Vagina (tissue), 2 donors: ENCODE results near the gene PRKCE. TPM values are rescaled to one million over a fixed set of nuclear protein-coding genes. Genes with fewer than 3 reads are reported as not detected.

Source experiments
- DNase-seq, 2 donors: peaks; one replicate each; pipeline ENCODE4 v3.0.0-alpha.2; 2017; ENCODE audit errors: extremely low spot score in 2 of 2
- H3K27ac ChIP-seq: fragments of 200-600 bp; sonication (generic); one replicate; pipeline ENCODE4 v1.5.1; 2019
- H3K27me3 ChIP-seq: fragments of 200-600 bp; sonication (generic); one replicate; pipeline ENCODE4 v1.5.1; 2019
- H3K36me3 ChIP-seq, 2 donors: fragments of 200-600 bp; sonication (generic); one replicate each; pipeline ENCODE4 v1.5.1; 2017 to 2019
- H3K4me1 ChIP-seq: fragments of 200-600 bp; sonication (generic); one replicate; pipeline ENCODE4 v1.5.1; 2019
- H3K4me3 ChIP-seq, 2 donors: fragments of 200-600 bp; sonication (generic); 1 replicate in 1 of 2; 2 replicates in 1 of 2; pipeline ENCODE4 v1.5.1; 2016 to 2019
- H3K9me3 ChIP-seq: fragments of 200-600 bp; sonication (generic); one replicate; pipeline ENCODE4 v1.5.1; 2019
- POLR2A ChIP-seq, 2 donors: fragments of 450-650 bp; IDR thresholded peaks; one replicate each; pipeline ENCODE4 v1.6.1; 2017; ENCODE audit warnings: antibody characterized with exemption in 2 of 2, mild to moderate bottlenecking in 2 of 2, moderate library complexity in 2 of 2
- POLR2AphosphoS5 ChIP-seq, 2 donors: sonication (generic); formaldehyde crosslinking; IDR thresholded peaks; one replicate each; pipeline ENCODE4 v1.9.0; 2017; ENCODE audit warnings: antibody characterized with exemption in 2 of 2, mild to moderate bottlenecking in 2 of 2, low read depth in 1 of 2; ENCODE audit not compliant: insufficient read depth in 1 of 2
- intact Hi-C: fragments of 100-400 bp; cut with DNase I; formaldehyde crosslinking; loops from one replicate; pipeline ENCODE4 v1.15.1; 2023
- total RNA-seq: library from RNA; depleted of rRNA; stranded (reverse); fragments of >200 nt; gene quantifications from one replicate; pipeline ENCODE4 v1.2.3, GENCODE V29; 2016
- TF ChIP-seq, protein P1 (sequence below), 3 experiments: fragments of 450-650 bp in 2 of 3; fragments of 200-600 bp in 1 of 3; sonication (generic) in 1 of 3; IDR thresholded peaks; one replicate each; pipeline ENCODE4 v1.5.1; 2017 to 2019; ENCODE audit warnings: antibody characterized with exemption in 3 of 3, mild to moderate bottlenecking in 2 of 3, moderate library complexity in 2 of 3

Gene PRKCE
- total RNA-seq, 1 donor from 2014 or later: 11.8 TPM

DNA sequence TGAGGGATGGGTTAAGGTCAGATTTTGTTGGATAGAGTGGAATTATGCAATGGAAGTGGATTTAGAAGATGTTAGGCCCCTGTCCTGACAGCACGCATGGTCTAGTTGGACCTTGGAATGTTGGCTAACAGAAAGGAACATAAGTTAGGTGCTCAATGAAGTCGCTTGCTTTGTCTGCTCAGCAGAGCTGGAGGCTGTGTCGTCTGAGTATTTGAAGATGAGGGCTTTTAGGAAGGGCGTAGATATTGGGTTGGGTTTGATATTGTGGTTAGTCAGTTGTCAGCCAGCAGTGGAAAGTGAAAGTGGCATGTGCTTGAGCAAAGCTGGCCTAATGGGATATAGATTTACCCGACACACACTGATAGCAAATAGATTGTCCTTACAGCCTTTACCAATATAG, 239.3 kb downstream of the PRKCE start:
- H3K4me1 ChIP-seq: peaks cover 70% of the 10 kb centered on the region
- no peak overlapping the region for H3K4me3 ChIP-seq
- intact Hi-C loops: no loop called here
- no peaks in the 10 kb centered on the region for H3K9me3 ChIP-seq
- TF ChIP-seq POLR2AphosphoS5 (IDR thresholded peaks at IDR 0.05; ENCODE audit: insufficient read depth in 1 of 2, low read depth in 1 of 2) (no peak), POLR2A (IDR thresholded peaks at IDR 0.05) (no peak)
- TF ChIP-seq, protein P1, sequence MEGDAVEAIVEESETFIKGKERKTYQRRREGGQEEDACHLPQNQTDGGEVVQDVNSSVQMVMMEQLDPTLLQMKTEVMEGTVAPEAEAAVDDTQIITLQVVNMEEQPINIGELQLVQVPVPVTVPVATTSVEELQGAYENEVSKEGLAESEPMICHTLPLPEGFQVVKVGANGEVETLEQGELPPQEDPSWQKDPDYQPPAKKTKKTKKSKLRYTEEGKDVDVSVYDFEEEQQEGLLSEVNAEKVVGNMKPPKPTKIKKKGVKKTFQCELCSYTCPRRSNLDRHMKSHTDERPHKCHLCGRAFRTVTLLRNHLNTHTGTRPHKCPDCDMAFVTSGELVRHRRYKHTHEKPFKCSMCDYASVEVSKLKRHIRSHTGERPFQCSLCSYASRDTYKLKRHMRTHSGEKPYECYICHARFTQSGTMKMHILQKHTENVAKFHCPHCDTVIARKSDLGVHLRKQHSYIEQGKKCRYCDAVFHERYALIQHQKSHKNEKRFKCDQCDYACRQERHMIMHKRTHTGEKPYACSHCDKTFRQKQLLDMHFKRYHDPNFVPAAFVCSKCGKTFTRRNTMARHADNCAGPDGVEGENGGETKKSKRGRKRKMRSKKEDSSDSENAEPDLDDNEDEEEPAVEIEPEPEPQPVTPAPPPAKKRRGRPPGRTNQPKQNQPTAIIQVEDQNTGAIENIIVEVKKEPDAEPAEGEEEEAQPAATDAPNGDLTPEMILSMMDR (IDR thresholded peaks at IDR 0.05): no peak
- no peak for DNase-seq
- H3K36me3 ChIP-seq: no peaks in the 10 kb centered on the region
- H3K27me3 ChIP-seq: no peaks in the 10 kb centered on the region
- no peak overlapping the region for H3K27ac ChIP-seq

DNA sequence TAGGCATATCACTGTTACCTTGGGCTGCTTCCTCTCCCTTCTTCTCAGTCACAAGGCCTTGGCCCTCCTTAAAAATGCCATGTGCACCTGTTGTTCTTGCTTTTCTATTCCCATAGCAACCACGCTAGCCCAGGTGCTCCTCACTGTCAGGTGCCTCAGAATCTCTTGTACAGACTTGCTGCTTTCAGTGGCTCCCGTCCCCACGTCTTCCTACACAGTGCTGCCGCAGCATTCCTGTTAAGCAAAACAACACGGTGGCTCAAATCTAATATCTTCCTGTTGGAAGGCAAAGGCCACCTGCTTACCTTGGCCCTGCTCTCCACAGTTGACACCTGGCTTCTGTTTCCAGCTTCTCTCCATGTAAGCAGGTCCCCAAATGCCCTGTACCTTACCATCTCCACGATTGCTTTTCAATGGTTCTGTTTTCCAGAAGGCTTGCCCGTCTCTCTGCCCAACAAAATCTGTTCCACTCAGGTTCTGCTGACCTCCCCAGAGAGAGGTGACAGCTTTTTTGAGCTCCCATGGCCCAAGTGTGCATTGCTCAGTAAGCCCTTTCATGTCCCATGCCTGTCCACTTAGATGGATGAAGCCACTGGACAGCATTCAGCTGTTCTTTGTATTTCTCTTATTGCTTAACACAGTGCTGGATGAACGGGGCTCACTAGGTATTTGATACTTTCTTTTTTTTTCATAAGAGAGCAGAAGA, 240.4 kb downstream of the PRKCE start:
- H3K36me3 ChIP-seq: no peaks in the 10 kb centered on the region
- H3K4me1 ChIP-seq: peaks cover 70% of the 10 kb centered on the region
- no peaks in the 10 kb centered on the region for H3K27me3 ChIP-seq
- no peak overlapping the region for H3K27ac ChIP-seq
- no peak for TF ChIP-seq POLR2AphosphoS5 (IDR thresholded peaks at IDR 0.05; ENCODE audit: insufficient read depth in 1 of 2, low read depth in 1 of 2)
- TF ChIP-seq, protein P1 (IDR thresholded peaks at IDR 0.05): no peak
- TF ChIP-seq POLR2A (IDR thresholded peaks at IDR 0.05): no peak
- no peak for DNase-seq
- intact Hi-C loops: no loop called here
- no peak overlapping the region for H3K4me3 ChIP-seq
- H3K9me3 ChIP-seq: no peaks in the 10 kb centered on the region

DNA sequence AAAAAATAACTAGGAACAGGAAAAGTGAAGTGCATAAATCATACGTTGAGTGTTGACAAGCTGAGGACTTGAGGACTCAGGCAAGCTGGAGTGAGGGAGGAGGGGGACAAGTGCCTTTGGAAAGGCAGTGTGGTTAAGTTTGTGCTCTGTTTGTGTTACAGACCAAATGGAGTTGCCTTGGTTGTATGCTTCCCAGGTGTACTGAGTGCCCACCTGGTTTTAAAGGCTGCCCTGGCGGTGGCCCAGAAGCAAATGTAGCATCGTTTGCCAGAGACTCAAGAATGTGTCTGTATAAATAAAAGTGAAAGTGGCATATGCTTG, 240.9 kb downstream of the PRKCE start:
- no peak for TF ChIP-seq POLR2AphosphoS5 (IDR thresholded peaks at IDR 0.05; ENCODE audit: insufficient read depth in 1 of 2, low read depth in 1 of 2)
- TF ChIP-seq, protein P1 (IDR thresholded peaks at IDR 0.05): no peak
- no peak for TF ChIP-seq POLR2A (IDR thresholded peaks at IDR 0.05)
- intact Hi-C loops: no loop called here
- no peaks in the 10 kb centered on the region for H3K36me3 ChIP-seq
- H3K4me3 ChIP-seq: no peak overlapping the region
- DNase-seq: no peak
- H3K27me3 ChIP-seq: no peaks in the 10 kb centered on the region
- H3K9me3 ChIP-seq: no peaks in the 10 kb centered on the region
- peaks cover 66% of the 10 kb centered on the region for H3K4me1 ChIP-seq
- H3K27ac ChIP-seq: no peak overlapping the region

DNA sequence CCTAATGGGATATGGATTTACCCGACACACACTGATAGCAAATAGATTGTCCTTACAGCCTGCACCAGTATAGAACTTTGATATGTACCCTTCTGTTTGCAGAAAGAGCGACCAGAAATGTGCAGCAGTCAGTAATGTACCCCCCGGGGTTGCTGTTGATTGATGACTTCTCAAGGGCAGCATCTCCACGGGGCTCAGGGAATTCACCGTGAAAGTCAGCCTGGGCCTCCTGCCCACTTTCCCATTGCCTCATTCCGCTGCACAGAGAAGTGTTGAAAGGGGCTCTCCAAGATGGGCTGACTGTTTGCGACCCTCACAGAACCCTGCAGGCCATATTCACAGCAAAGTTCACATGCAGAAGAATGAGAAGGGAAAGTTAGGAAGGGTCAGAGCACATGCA, 241.3 kb downstream of the PRKCE start:
- no peak for TF ChIP-seq POLR2AphosphoS5 (IDR thresholded peaks at IDR 0.05; ENCODE audit: insufficient read depth in 1 of 2, low read depth in 1 of 2)
- no peak for TF ChIP-seq POLR2A (IDR thresholded peaks at IDR 0.05)
- TF ChIP-seq, protein P1 (IDR thresholded peaks at IDR 0.05): no peak
- Histone ChIP-seq H3K27ac (no peak overlapping the region), H3K9me3 (no peaks in the 10 kb centered on the region), H3K4me3 (no peak overlapping the region), H3K27me3 (no peaks in the 10 kb centered on the region), H3K36me3 (no peaks in the 10 kb centered on the region), H3K4me1 (peaks cover 62% of the 10 kb centered on the region)
- no peak for DNase-seq
- intact Hi-C loops: no loop called here

DNA sequence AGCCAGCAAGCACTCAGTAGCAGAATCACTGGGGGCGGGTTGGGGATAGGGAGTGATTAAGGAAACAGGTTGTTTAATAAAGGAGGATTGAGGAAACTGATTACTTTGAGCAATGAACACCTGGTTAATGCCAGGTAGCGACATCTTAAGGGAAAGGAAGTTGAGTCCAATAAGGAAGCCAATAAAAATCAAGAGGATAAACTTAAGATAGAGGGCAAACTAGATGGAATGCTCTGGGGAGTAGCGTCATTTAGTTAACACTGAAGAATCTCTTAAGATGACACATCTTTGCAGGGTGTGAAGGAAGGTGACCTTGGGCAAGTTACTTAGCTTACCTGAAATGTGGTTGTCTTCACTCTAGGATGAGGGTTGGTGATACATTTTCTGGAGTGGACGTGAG, 242.7 kb downstream of the PRKCE start:
- intact Hi-C loops: no loop called here
- no peak for TF ChIP-seq POLR2A (IDR thresholded peaks at IDR 0.05)
- TF ChIP-seq POLR2AphosphoS5 (IDR thresholded peaks at IDR 0.05; ENCODE audit: insufficient read depth in 1 of 2, low read depth in 1 of 2): no peak
- TF ChIP-seq, protein P1 (IDR thresholded peaks at IDR 0.05): no peak
- Histone ChIP-seq H3K4me1 (peaks cover 49% of the 10 kb centered on the region), H3K27me3 (no peaks in the 10 kb centered on the region), H3K36me3 (no peaks in the 10 kb centered on the region), H3K4me3 (no peak overlapping the region), H3K27ac (no peak overlapping the region), H3K9me3 (no peaks in the 10 kb centered on the region)
- DNase-seq: no peak
